ENCODE data around the gene MED19.
"Not testable (repeated sequence)": the region's sequence is repeated elsewhere in the genome, so short reads cannot be mapped to it uniquely, and the experiment has no call there.

Gene MED19

GRCh38 chr11:57711414-57712255, at the start of gene MED19:
Gene MED19 (minus strand): TSS chr11:57712215. CDS start chr11:57712179, 36 bp downstream.
- peak; percentile 98 for DNase-seq

DNA sequence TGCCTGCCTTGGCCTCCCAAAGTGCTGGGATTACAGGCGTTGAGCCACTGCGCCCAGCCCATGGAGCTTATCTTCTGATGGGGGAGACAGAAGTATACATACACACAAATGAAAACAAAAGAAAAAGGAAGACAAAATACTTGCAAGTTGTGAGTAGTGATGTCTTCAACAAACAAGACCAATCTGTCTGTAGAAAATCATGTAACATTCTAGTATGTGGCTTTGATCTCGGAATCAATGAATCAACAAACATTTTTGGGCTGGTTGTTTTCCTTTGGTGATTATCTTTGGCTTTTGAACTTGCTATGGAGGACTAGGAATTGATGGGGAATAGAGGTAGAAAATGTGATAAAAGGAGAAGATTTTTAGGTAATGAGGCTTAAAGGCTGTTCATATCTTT, 46.2 kb upstream of the MED19 start:
- no peak for DNase-seq

GRCh38 chr11:57752954-57753353, 40.9 kb upstream of the MED19 start:
- no peak for DNase-seq

- peak; percentile 65 for DNase-seq
These were observed 39.8 kb upstream of the MED19 start, which contains the start of gene BTBD18 for GRCh38 chr11:57751676-57752253. Gene BTBD18 (minus strand): TSS chr11:57751819. CDS start chr11:57751188, 631 bp downstream.

DNA sequence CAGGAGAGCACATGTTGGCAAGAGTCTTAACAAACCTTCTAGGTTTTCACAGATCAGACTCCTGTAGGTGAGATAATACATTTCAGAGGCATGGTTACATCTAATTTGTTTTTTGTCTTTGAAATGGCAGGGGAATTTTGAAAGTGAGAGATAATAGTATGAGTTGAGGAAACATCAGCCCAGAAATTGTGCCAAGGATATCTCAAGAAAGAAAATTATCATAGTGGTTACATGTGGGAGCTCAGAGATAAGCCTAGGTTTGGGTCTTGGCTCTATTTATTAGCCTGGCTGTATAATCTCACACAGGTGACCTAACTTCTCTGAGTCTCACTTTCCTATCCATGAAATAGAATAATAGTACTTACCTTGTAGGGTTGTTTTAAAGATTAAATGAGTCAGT, 39.2 kb upstream of the MED19 start:
- no peak for DNase-seq

DNA sequence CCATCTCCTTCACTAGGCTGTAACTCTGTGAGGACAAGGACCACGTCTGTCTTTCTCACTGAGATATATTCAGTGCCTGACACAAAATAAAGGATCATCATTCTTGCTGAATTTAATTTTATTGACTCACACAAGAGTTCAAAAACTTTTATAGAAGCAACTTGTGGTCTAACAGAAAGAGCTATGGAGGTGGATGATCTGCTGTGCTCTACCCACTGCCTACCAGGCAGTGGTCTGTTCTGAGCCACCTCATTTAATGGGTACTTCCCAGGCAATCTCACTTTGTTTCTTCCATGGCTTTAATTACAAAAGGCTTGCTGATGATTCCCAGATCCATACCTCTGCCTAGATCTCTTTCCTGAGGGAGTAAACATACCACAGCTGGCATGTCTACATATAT, 34.9 kb upstream of the MED19 start:
- DNase-seq, result no peak

GRCh38 chr11:57745206-57745605, 33.2 kb upstream of the MED19 start:
- DNase-seq, result no peak

DNA sequence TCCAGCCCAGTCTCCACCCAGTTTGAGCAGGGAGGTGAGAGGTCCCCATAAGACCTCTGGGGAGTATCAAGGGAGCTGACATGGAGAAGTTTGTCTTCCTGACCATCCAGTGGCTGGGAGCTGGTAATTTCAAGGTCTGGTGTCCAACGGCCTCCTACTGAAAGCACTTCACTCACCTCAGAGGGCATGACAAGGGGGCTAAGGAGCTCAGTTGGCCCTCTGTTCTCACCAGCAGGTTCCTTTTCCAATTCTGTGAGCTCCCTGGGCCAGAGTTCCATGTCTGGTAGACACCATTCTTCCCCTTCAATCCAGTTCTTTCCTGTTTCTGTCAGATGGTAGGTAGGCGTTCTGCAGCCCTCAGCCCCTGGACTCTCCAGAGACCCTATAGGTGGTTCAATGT, 32.3 kb upstream of the MED19 start:
- DNase-seq, result no peak

DNA sequence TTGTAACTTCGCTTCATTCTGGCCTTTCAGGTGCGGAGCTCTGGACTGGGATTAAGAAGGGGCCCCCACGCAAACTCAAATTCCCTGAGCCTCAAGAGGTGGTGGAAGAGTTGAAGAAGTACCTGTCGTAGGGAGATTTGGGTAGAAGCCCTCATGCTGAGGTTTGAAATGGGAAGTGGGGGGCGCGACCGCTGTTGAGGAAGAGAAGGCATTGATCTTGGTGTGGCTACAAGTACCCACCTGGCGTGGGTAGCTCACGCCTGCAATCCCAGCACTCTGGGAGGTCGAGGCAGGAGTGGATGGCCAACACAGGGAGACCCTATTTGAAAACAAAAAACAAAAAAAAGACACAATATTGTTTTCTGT, 30.1 kb upstream of the MED19 start:
- DNase-seq, result no peak

- DNase-seq, result peak; percentile 99
These were observed 29.4 kb upstream of the MED19 start, which contains the start of gene SELENOH for GRCh38 chr11:57741132-57742086. Gene SELENOH (plus strand): TSS chr11:57741491. CDS start chr11:57741596, 105 bp downstream.

DNA sequence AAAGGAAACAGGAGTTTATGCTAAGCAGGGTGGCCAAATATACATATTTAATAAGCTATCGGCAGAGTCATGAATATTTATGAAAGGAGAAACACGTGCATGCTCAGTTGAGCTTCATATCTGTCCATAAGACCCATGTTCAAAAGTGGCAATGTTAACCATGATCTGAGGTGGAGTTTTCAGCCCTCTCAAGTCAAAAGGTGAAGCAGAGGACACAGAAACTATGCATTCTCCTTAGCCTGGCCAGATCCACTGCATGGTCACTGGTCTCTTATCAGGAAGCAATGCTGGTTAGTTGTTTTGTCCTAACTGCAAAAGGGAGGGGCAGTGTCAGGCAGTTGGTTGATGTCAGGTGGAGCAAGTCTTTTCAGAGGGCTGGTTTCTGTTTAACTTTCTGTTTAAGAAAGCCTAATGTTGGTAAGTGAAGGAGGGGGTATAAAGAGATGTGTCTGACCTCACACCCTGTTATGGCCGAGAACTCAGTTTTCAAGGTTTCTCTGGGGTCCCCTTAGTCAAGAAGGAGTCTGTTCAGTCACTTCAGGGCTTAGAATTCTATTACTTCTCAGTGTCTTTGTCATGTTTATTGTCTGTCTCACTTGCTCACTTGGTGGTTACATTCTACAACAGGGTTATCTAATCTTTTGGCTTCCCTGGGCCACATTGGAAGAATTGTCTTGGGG, 23.7 kb upstream of the MED19 start:
- DNase-seq, result no peak

GRCh38 chr11:57732661-57733060, 20.6 kb upstream of the MED19 start:
- no peak for DNase-seq

GRCh38 chr11:57729479-57729878, 17.5 kb upstream of the MED19 start:
- DNase-seq, result no peak

DNA sequence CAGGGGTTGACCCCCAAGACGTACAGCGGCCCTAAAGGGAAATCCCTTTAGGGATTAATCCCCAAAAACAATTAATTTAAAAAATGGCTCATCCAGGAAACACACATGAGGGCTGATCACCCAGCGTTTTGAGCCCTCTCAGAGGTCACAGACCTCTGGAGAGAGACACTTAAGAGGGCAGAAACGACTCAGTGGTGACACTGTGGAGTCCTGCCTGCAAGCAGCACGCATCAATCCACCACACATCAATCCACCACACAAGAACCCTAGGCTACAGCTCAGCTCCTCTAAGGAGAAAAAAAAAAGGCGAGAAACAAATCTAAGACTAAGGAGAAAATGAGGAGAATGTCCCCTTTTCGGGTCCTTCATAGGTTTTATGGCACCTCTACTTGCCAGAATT, 16.8 kb upstream of the MED19 start:
- DNase-seq, result no peak

GRCh38 chr11:57727185-57727584, 15.2 kb upstream of the MED19 start:
- no peak for DNase-seq

- not testable (repeated sequence) for DNase-seq
These were observed 4.7 kb upstream of the MED19 start for GRCh38 chr11:57716726-57717125.

DNA sequence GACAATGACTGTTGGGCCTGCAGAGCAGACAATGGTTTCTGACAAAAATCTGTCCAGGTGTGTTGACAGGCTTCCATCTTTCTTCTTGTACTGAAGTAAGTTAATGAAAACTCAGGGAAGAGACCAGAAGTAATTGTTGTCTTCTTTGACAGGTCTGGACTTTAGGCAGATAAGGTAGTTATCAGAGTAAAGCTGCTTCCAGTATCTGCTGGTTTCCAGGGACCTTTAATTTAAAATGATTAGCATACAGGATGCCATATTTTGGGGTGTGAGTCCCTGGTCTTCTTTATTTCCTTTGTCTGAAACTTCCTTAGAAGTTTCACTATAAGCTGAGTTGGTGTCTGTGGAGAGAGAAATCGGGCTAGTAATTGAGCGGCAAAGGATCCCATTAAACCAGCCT, 1.8 kb upstream of the MED19 start:
- DNase-seq, result no peak

- peak; percentile 98 for DNase-seq
These were observed 488 bp upstream of the MED19 start, which contains the start of gene TMX2 for GRCh38 chr11:57712256-57713150. Gene TMX2 (plus strand): TSS chr11:57712593. CDS start chr11:57712619, 26 bp downstream.

- DNase-seq, result no peak
These were observed 2.1 kb downstream of the MED19 start for GRCh38 chr11:57709802-57710367.

- not testable (repeated sequence) for DNase-seq
These were observed 6.6 kb downstream of the MED19 start for GRCh38 chr11:57705432-57705831.

GRCh38 chr11:57704932-57705331, 7.1 kb downstream of the MED19 start:
- no peak for DNase-seq
